ENCODE measurements around the gene ARHGAP15.

GRCh38 chr2:143729296-143729814 lies 600.1 kb downstream of the ARHGAP15 start:
- no peak for TF ChIP-seq CTCF (IDR thresholded peaks at IDR 0.05)
- TF ChIP-seq POLR2AphosphoS5 (IDR thresholded peaks at IDR 0.05), result no peak
- no peak for TF ChIP-seq POLR2A (IDR thresholded peaks at IDR 0.05)

Measured in transverse colon (tissue), 4 donors.